GM23338 (cell line): ENCODE data around the gene ZNF214. TPM values are rescaled to one million over a fixed set of nuclear protein-coding genes. Genes with fewer than 3 reads are reported as not detected.

Experiments used
- ATAC-seq: fragments of 200-7000 bp; cut with Tn5 transposase; 3 replicates; pipeline ENCODE4 v1.9.1; 2020
- DNase-seq: peaks from one replicate; pipeline ENCODE4 v3.0.0-alpha.2; 2015; ENCODE audit warnings: low spot score
- H2AFZ ChIP-seq: fragments of 200-600 bp; sonication (generic); 2 replicates; pipeline ENCODE4 v1.8.0; 2016; ENCODE audit warnings: antibody characterized with exemption, mild to moderate bottlenecking, moderate library complexity
- H3F3A ChIP-seq: fragments of 200-600 bp; sonication (generic); replicated peaks from 2 replicates; pipeline ENCODE4 v1.8.0; 2017; ENCODE audit warnings: antibody characterized with exemption, mixed run types, low read depth
- H3K27ac ChIP-seq: fragments of 200-600 bp; sonication (generic); 2 replicates; pipeline ENCODE4 v1.6.1; 2016; ENCODE audit warnings: low read depth
- H3K27me3 ChIP-seq: fragments of 200-600 bp; sonication (generic); 2 replicates; pipeline ENCODE4 v1.8.0; 2016; ENCODE audit warnings: mild to moderate bottlenecking, mixed run types, moderate library complexity; ENCODE audit not compliant: insufficient read depth
- H3K36me3 ChIP-seq: fragments of 200-600 bp; sonication (generic); 2 replicates; pipeline ENCODE4 v1.8.0; 2016; ENCODE audit warnings: mild to moderate bottlenecking; ENCODE audit not compliant: insufficient read depth
- H3K4me1 ChIP-seq: fragments of 200-600 bp; sonication (generic); 2 replicates; pipeline ENCODE4 v1.8.0; 2016; ENCODE audit warnings: mild to moderate bottlenecking, moderate library complexity; ENCODE audit not compliant: insufficient read depth
- H3K4me2 ChIP-seq: fragments of 200-600 bp; sonication (generic); 2 replicates; pipeline ENCODE4 v1.7.1; 2017; ENCODE audit warnings: mixed run types
- H3K4me3 ChIP-seq: fragments of 200-600 bp; sonication (generic); 2 replicates; pipeline ENCODE4 v1.6.1; 2016; ENCODE audit warnings: mixed run types
- H3K79me2 ChIP-seq: fragments of 200-600 bp; sonication (generic); replicated peaks from 2 replicates; pipeline ENCODE4 v1.8.0; 2017; ENCODE audit warnings: mild to moderate bottlenecking; ENCODE audit not compliant: insufficient read depth
- H3K9me2 ChIP-seq: fragments of 200-600 bp; sonication (generic); 2 replicates; pipeline ENCODE4 v1.8.0; 2017; ENCODE audit not compliant: insufficient read depth
- H4K20me1 ChIP-seq: fragments of 200-600 bp; sonication (generic); replicated peaks from 2 replicates; pipeline ENCODE4 v1.8.0; 2017; ENCODE audit warnings: mild to moderate bottlenecking; ENCODE audit not compliant: insufficient read depth
- H3K27ac Mint-ChIP-seq: 2 replicates; pipeline ENCODE4 v1.8.0; 2020; ENCODE audit warnings: inconsistent platforms, mild to moderate bottlenecking, moderate library complexity, mixed read lengths
- H3K27me3 Mint-ChIP-seq: 3 replicates; pipeline ENCODE4 v1.8.0; 2022; ENCODE audit warnings: low read depth, mild to moderate bottlenecking, moderate library complexity, mixed read lengths, inconsistent platforms; ENCODE audit not compliant: insufficient read depth, poor library complexity
- H3K36me3 Mint-ChIP-seq: 3 replicates; pipeline ENCODE4 v1.8.0; 2021; ENCODE audit warnings: low read depth, mild to moderate bottlenecking, inconsistent platforms, moderate library complexity, mixed read lengths
- H3K4me1 Mint-ChIP-seq: 3 replicates; pipeline ENCODE4 v1.8.0; 2020; ENCODE audit warnings: mild to moderate bottlenecking, inconsistent platforms, mixed read lengths
- H3K4me3 Mint-ChIP-seq: 3 replicates; pipeline ENCODE4 v1.8.0; 2021; ENCODE audit warnings: moderate library complexity, mild to moderate bottlenecking, inconsistent platforms, mixed read lengths
- H3K9me3 Mint-ChIP-seq: 3 replicates; pipeline ENCODE4 v1.8.0; 2020; ENCODE audit warnings: moderate library complexity, mild to moderate bottlenecking, inconsistent platforms, mixed read lengths
- CREB1 ChIP-seq: fragments of 250-450 bp; sonication (Bioruptor Pico); IDR thresholded peaks from 2 replicates; pipeline ENCODE4 v1.5.0; 2020; ENCODE audit warnings: low read depth, mild to moderate bottlenecking, moderate library complexity
- ETS1 ChIP-seq: IDR thresholded peaks from 2 replicates; pipeline ENCODE4 v1.6.1; 2016; ENCODE audit warnings: antibody characterized with exemption
- EZH2phosphoT487 ChIP-seq: fragments of 200-600 bp; sonication (generic); IDR thresholded peaks from one replicate; pipeline ENCODE4 v1.8.1; 2018; ENCODE audit warnings: antibody characterized with exemption; ENCODE audit not compliant: unreplicated experiment
- JUNB ChIP-seq: IDR thresholded peaks from one replicate; pipeline ENCODE4 v1.6.1; 2016; ENCODE audit warnings: antibody characterized with exemption; ENCODE audit not compliant: unreplicated experiment
- POLR2AphosphoS5 ChIP-seq: IDR thresholded peaks from 2 replicates; pipeline ENCODE4 v1.6.1; 2016; ENCODE audit warnings: antibody characterized with exemption, low read depth
- REST ChIP-seq: IDR thresholded peaks from one replicate; pipeline ENCODE4 v1.6.1; 2018; ENCODE audit warnings: antibody characterized with exemption; ENCODE audit not compliant: unreplicated experiment
- STAT1 ChIP-seq: IDR thresholded peaks from one replicate; pipeline ENCODE4 v1.6.1; 2016; ENCODE audit warnings: antibody characterized with exemption; ENCODE audit not compliant: unreplicated experiment
- ZNF114 ChIP-seq: fragments of 250-450 bp; sonication (Bioruptor Pico); IDR thresholded peaks from 2 replicates; pipeline ENCODE4 v1.5.0; 2020; ENCODE audit warnings: mild to moderate bottlenecking, moderate library complexity
- ZNF331 ChIP-seq: fragments of 250-450 bp; sonication (Bioruptor Pico); IDR thresholded peaks from 2 replicates; pipeline ENCODE4 v1.5.0; 2020; ENCODE audit warnings: low read depth, mild to moderate bottlenecking, moderate library complexity
- ZNF462 ChIP-seq: fragments of 250-450 bp; sonication (Bioruptor Pico); IDR thresholded peaks from 2 replicates; pipeline ENCODE4 v1.5.0; 2020; ENCODE audit warnings: mild to moderate bottlenecking, moderate library complexity
- polyA plus RNA-seq: library from polyadenylated mRNA; unstranded; fragments of >200 nt; fragmentation: Nextera tagmentation; extraction: Ambion mirVana; gene quantifications from 2 replicates; pipeline ENCODE4 v1.2.1, GENCODE V29; 2016
- total RNA-seq: library from RNA; depleted of rRNA; stranded (reverse); fragments of >200 nt; shearing (Covaris generic); gene quantifications from 2 replicates; pipeline ENCODE4 v1.2.3, GENCODE V29; 2014

ZNF214 gene
- total and polyA plus RNA-seq, 2 experiments from 2014 or later: 2.4 to 4.3 TPM

- no peak for ATAC-seq
- Mint-ChIP-seq H3K9me3 (no peaks in the 10 kb centered on the region), H3K27ac (no peak overlapping the region)
Measured at GRCh38 chr11:7014118-7014517, 6.0 kb downstream of the ZNF214 start.

GRCh38 chr11:7004482-7004881 lies 15.7 kb downstream of the ZNF214 start:
- ATAC-seq (no peak), DNase-seq (no peak)
- Histone ChIP-seq H3K36me3 (no peaks in the 10 kb centered on the region), H3K4me3 (no peak overlapping the region), H3F3A (no peaks in the 10 kb centered on the region), H2AFZ (no peak overlapping the region), H3K27me3 (no peaks in the 10 kb centered on the region), H3K9me2 (no peaks in the 10 kb centered on the region), H3K4me1 (no peaks in the 10 kb centered on the region), H3K27ac (no peak overlapping the region), H3K79me2 (no peaks in the 10 kb centered on the region), H4K20me1 (0 out of 2 replicates have a peak, but pooled peaks cover 3% of the 10 kb centered on the region), H3K4me2 (no peak overlapping the region)
- Mint-ChIP-seq H3K36me3 (0 out of 3 replicates have a peak, but pooled peaks cover 7% of the 10 kb centered on the region), H3K27ac (no peak overlapping the region), H3K9me3 (no peaks in the 10 kb centered on the region), H3K4me3 (no peak overlapping the region), H3K4me1 (no peaks in the 10 kb centered on the region), H3K27me3 (no peaks in the 10 kb centered on the region)
- no peak for TF ChIP-seq CREB1 (CRISPR knock-in tag)
- TF ChIP-seq POLR2AphosphoS5: no peak
- TF ChIP-seq REST: no peak
- no peak for TF ChIP-seq JUNB
- no peak for TF ChIP-seq ZNF331 (CRISPR knock-in tag)
- no peak for TF ChIP-seq ZNF462 (CRISPR knock-in tag)
- TF ChIP-seq ZNF114 (CRISPR knock-in tag): no peak
- no peak for TF ChIP-seq STAT1
- no peak for TF ChIP-seq ETS1
- TF ChIP-seq EZH2phosphoT487: no peak

More at GRCh38 chr11:7014118-7014517, 6.0 kb downstream of the ZNF214 start:
- peaks cover 4% of the 10 kb centered on the region for H3K27me3 Mint-ChIP-seq
- Histone ChIP-seq H3K4me2 (no peak overlapping the region), H3K27me3 (peaks cover 2% of the 10 kb centered on the region; the same call in 1 of the 2 replicates), H3F3A (no peaks in the 10 kb centered on the region), H4K20me1 (no peaks in the 10 kb centered on the region), H3K27ac (no peak overlapping the region), H3K79me2 (no peaks in the 10 kb centered on the region), H3K36me3 (no peaks in the 10 kb centered on the region), H3K9me2 (no peaks in the 10 kb centered on the region), H2AFZ (no peak overlapping the region), H3K4me1 (no peaks in the 10 kb centered on the region), H3K4me3 (no peak overlapping the region)
- no peaks in the 10 kb centered on the region for H3K36me3 Mint-ChIP-seq
- H3K4me1 Mint-ChIP-seq: peaks cover 4% of the 10 kb centered on the region; the same call in 1 of the 3 replicates
- no peak for DNase-seq
- H3K4me3 Mint-ChIP-seq: no peak overlapping the region
- TF ChIP-seq POLR2AphosphoS5: no peak
